ENCODE results near the gene ING5. TPM values are rescaled to one million over a fixed set of nuclear protein-coding genes. Genes with fewer than 3 reads are reported as not detected.

The ING5 gene
- 10 to 100 TPM; 37.4 to 94.3 (median 56.3) TPM for total RNA-seq

GRCh38 chr2:241701399-241702154 is at the start of gene ING5:
Gene ING5 (plus strand): TSS chr2:241702039. CDS start chr2:241702066, 27 bp downstream.
- Histone ChIP-seq H3K9me3 (no peaks in the 10 kb centered on the region), H3K36me3 (peaks cover 0 to 13% (median 6%) of the 10 kb centered on the region in 4 donors), H3K4me3 (peak within 1 kb of the TSS; percentile 69 to 88 (median 85)), H3K27me3 (no peaks in the 10 kb centered on the region), H3K4me1 (peaks cover 6 to 19% (median 18%) of the 10 kb centered on the region in 4 donors), H3K27ac (peak within 1 kb of the TSS; percentile 93 to 98 (median 94))
- DNase-seq = peak; percentile 98
- TF ChIP-seq POLR2A (IDR thresholded peaks at IDR 0.05) = peak; percentile 82
- peak; percentile 43 to 87 (median 80) for TF ChIP-seq POLR2AphosphoS5 (IDR thresholded peaks at IDR 0.05)
- TF ChIP-seq CTCF (IDR thresholded peaks at IDR 0.05) = no peak
- in situ Hi-C loops (cut with MboI; ENCODE audit: low pct_ligation_motif_present in 1 of 4, low pct_unique_long_range_greater_than_20kb in 1 of 4, low sequenced_read_pairs in 3 of 4) = no loop called here
- 2% methylated on average over 9 of the region's 96 CpGs; no CpG with 5 or more reads in 1 of the 2 donors for WGBS, 2 donors (ENCODE audit: low coverage in 1 of 2)
- intact Hi-C loops (cut with DNase I; ENCODE audit: low total_unique reads) = no loop called here

DNA sequence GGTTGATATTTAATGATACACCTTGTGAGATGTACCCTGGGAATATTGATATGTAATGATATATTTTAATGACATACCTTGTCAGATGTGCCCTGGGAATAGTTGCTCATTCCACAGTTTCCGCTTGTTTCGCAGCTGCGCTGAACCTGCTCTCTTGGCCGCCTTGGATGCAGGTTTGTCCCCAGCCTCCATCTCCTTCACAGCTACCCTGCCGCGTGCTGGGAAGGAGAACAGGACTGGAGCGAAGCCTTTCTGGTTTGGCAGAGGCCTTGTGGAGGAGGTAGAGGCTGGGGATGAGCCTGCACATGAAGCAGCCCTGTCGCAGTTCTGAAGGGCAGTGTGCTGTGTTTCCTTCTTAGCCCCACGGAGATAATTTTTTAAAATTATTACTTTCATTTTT is 49.7 kb upstream of the ING5 start:
- H3K4me3 ChIP-seq = no peak overlapping the region
- in situ Hi-C loops (cut with MboI; ENCODE audit: low pct_ligation_motif_present in 1 of 4, low pct_unique_long_range_greater_than_20kb in 1 of 4, low sequenced_read_pairs in 3 of 4) = no loop called here
- peaks cover 0 to 26% (median 8%) of the 10 kb centered on the region in 4 donors for H3K36me3 ChIP-seq
- no peak overlapping the region for H3K27ac ChIP-seq
- intact Hi-C loops (cut with DNase I; ENCODE audit: low total_unique reads) = no loop called here
- no peaks in the 10 kb centered on the region for H3K9me3 ChIP-seq
- no peak for DNase-seq
- H3K4me1 ChIP-seq = peaks cover 0 to 14% (median 6%) of the 10 kb centered on the region in 4 donors
- no peaks in the 10 kb centered on the region for H3K27me3 ChIP-seq
- TF ChIP-seq EP300 (IDR thresholded peaks at IDR 0.05; ENCODE audit: low read depth) = no peak
- TF ChIP-seq CTCF (IDR thresholded peaks at IDR 0.05) = no peak
- no peak for TF ChIP-seq POLR2AphosphoS5 (IDR thresholded peaks at IDR 0.05)
- no peak for TF ChIP-seq POLR2A (IDR thresholded peaks at IDR 0.05)
- WGBS, 2 donors (ENCODE audit: low coverage in 1 of 2) = 80 to 100% methylated on average over 1 to 9 of the region's 9 CpGs

- Histone ChIP-seq H3K36me3 (peaks cover 0 to 26% (median 8%) of the 10 kb centered on the region in 4 donors), H3K27me3 (no peaks in the 10 kb centered on the region), H3K27ac (no peak overlapping the region), H3K4me3 (no peak overlapping the region), H3K4me1 (peaks cover 0 to 13% (median 5%) of the 10 kb centered on the region in 4 donors), H3K9me3 (no peaks in the 10 kb centered on the region)
- TF ChIP-seq POLR2A (IDR thresholded peaks at IDR 0.05) = no peak
- TF ChIP-seq EP300 (IDR thresholded peaks at IDR 0.05; ENCODE audit: low read depth) = no peak
- no peak for TF ChIP-seq POLR2AphosphoS5 (IDR thresholded peaks at IDR 0.05)
- no peak for TF ChIP-seq CTCF (IDR thresholded peaks at IDR 0.05)
- intact Hi-C loops (cut with DNase I; ENCODE audit: low total_unique reads) = no loop called here
- in situ Hi-C loops (cut with MboI; ENCODE audit: low pct_ligation_motif_present in 1 of 4, low pct_unique_long_range_greater_than_20kb in 1 of 4, low sequenced_read_pairs in 3 of 4) = no loop called here
- DNase-seq = no peak
- WGBS, 2 donors (ENCODE audit: low coverage in 1 of 2) = 99% methylated on average over 9 of the region's 9 CpGs; no CpG with 5 or more reads in 1 of the 2 donors
Observed at GRCh38 chr2:241652722-241653121, 49.1 kb upstream of the ING5 start.

- no peaks in the 10 kb centered on the region for H3K9me3 ChIP-seq
- H3K27me3 ChIP-seq = no peaks in the 10 kb centered on the region
- H3K4me1 ChIP-seq = peaks cover 0 to 8% (median 2%) of the 10 kb centered on the region in 4 donors
- H3K27ac ChIP-seq = no peak overlapping the region
- WGBS, 2 donors (ENCODE audit: low coverage in 1 of 2) = 94% methylated on average over 13 of the region's 13 CpGs; no CpG with 5 or more reads in 1 of the 2 donors
- peaks cover 0 to 26% (median 8%) of the 10 kb centered on the region in 4 donors for H3K36me3 ChIP-seq
- no peak overlapping the region for H3K4me3 ChIP-seq
- DNase-seq = no peak
- in situ Hi-C loops (cut with MboI; ENCODE audit: low pct_ligation_motif_present in 1 of 4, low pct_unique_long_range_greater_than_20kb in 1 of 4, low sequenced_read_pairs in 3 of 4) (no loop called here), intact Hi-C loops (cut with DNase I; ENCODE audit: low total_unique reads) (no loop called here)
- TF ChIP-seq POLR2A (IDR thresholded peaks at IDR 0.05) (no peak), CTCF (IDR thresholded peaks at IDR 0.05) (no peak), POLR2AphosphoS5 (IDR thresholded peaks at IDR 0.05) (no peak), EP300 (IDR thresholded peaks at IDR 0.05; ENCODE audit: low read depth) (no peak)
Observed at GRCh38 chr2:241653210-241653750, 48.6 kb upstream of the ING5 start.

Measured in transverse colon (tissue), 4 donors.